ENCODE data around the gene ZEB1. TPM values are rescaled to one million over a fixed set of nuclear protein-coding genes. Genes with fewer than 3 reads are reported as not detected.

Gene ZEB1
- total RNA-seq, 1 experiment from 2014 or later = 1.4 TPM

DNA sequence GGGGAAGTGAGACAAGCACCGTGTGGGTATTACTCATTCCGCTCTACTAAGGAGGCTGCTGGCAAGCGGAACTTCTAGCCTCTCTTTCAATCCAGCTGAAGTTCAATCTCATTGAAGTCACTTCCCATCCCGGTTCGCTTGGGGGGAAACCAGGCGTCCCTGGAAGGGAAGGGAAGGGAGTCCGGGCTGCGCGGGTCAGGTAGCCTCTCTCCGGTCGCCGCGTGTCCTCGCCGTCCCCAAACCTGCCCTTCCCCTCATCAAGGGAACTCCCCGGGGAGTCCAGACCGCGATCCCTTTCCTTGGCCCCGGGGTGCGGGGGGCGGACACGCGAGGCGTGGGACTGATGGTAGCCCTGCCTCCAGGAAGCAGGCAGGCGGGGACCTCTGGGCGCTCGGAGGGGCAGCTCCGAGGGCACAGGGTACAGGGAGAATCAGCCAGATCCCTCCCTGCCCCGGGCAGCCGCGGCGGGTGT is 598 bp upstream of the ZEB1 start:
- Histone ChIP-seq H3K36me3 (ENCODE audit: low read depth) (no peaks in the 10 kb centered on the region), H3K4me2 (peak overlapping the region; percentile 83), H3K4me3 (peak overlapping the region; percentile 84), H4K20me1 (ENCODE audit: insufficient read depth) (no peaks in the 10 kb centered on the region), H3F3A (ENCODE audit: insufficient read depth, low read depth) (no peaks in the 10 kb centered on the region), H2AFZ (peak overlapping the region; percentile 93), H3K9me3 (ENCODE audit: insufficient read depth, low read depth) (no peaks in the 10 kb centered on the region), H3K27me3 (ENCODE audit: insufficient read depth, low read depth) (0 out of 2 replicates have a peak, but pooled peaks cover 4% of the 10 kb centered on the region), H3K9me2 (ENCODE audit: insufficient read depth) (no peaks in the 10 kb centered on the region), H3K27ac (peak overlapping the region; percentile 65), H3K4me1 (replicated peaks; ENCODE audit: insufficient read depth) (no peaks in the 10 kb centered on the region; the same call in 1 of the 2 replicates), H3K79me2 (ENCODE audit: low read depth) (peaks cover 6% of the 10 kb centered on the region; the same call in 1 of the 2 replicates)
- ChIA-PET CTCF (interaction anchor here (0.5 kb wide), 1 partner anchor 217 kb away, joined by 3 read pairs; no protein-coding TSS in a partner anchor), POLR2A (ENCODE audit: unreplicated experiment) (interaction anchor here (0.6 to 1.0 kb wide), 2 partner anchors 287 to 443 kb away, joined by 3 to 8 read pairs; partner anchors contain the start of gene ZNF438)
- peak in 1 of 2 experiments; percentile 59 for DNase-seq
- intact Hi-C loops (cut with micrococcal nuclease; ENCODE audit: unreplicated experiment) = loop anchor here (1.0 kb wide), 3 partner anchors 184 to 534 kb away; no protein-coding TSS in a partner anchor
- no peak for TF ChIP-seq EZH2 (IDR thresholded peaks at IDR 0.05; ENCODE audit: low read depth)
- TF ChIP-seq, protein P1, sequence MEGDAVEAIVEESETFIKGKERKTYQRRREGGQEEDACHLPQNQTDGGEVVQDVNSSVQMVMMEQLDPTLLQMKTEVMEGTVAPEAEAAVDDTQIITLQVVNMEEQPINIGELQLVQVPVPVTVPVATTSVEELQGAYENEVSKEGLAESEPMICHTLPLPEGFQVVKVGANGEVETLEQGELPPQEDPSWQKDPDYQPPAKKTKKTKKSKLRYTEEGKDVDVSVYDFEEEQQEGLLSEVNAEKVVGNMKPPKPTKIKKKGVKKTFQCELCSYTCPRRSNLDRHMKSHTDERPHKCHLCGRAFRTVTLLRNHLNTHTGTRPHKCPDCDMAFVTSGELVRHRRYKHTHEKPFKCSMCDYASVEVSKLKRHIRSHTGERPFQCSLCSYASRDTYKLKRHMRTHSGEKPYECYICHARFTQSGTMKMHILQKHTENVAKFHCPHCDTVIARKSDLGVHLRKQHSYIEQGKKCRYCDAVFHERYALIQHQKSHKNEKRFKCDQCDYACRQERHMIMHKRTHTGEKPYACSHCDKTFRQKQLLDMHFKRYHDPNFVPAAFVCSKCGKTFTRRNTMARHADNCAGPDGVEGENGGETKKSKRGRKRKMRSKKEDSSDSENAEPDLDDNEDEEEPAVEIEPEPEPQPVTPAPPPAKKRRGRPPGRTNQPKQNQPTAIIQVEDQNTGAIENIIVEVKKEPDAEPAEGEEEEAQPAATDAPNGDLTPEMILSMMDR (conservative IDR thresholded peaks at IDR 0.05) = no peak
- BruUV-seq (replicated peaks) = TSS peak; percentile 98

DNA sequence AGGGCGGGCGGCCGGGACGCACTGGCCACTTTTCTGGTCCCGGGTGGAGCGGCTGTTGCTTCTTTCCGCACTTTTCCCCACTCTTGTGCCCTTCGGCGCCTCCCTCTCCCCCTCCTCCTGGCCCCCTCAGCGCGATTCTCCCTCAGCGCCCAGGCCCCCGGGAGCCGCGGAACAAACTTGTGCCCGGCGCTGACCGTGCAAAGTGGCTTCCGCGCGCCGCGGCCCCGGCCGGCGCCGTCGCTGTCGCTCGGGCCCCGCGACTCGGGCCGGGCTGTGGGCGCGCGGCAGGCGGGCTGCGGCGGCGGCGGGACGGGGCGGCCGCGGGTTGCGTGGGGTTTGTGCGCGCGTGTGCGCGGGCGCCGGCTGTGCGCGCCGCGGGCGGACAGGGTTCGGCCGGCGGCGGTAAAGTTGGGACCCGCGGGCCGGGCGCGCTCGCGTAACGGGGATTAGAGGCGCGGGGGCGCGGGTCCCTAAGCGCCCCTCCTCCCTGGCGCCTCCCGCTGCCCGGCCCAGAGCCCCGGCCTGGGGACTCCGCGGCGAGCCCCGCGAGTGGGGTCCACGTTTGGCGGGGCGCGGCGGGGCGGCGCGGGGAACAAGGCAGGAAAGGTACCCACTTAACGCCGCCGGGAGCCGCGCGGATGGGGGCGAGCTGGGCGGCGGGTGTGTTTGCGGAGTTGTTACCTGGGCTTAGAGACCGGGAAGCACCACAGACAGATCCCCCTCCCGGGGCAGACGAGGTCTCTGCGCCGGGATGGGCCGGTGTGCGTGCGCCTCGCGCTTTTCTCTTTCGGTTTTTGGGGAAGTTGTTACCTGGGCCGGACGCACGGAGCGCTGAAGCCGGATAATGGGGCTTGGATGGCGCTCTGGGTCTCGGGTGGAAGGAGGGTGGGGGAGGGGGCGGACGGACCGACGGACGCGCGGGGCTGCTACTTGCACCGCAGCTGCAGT is 860 bp downstream of the ZEB1 start:
- peak in 1 of 2 experiments; percentile 14 for DNase-seq
- Histone ChIP-seq H3K9me3 (ENCODE audit: insufficient read depth, low read depth) (no peaks in the 10 kb centered on the region), H3K9me2 (ENCODE audit: insufficient read depth) (no peaks in the 10 kb centered on the region), H3K4me2 (peak overlapping the region; percentile 72), H4K20me1 (ENCODE audit: insufficient read depth) (no peaks in the 10 kb centered on the region), H3K27ac (no peak overlapping the region), H3F3A (ENCODE audit: insufficient read depth, low read depth) (no peaks in the 10 kb centered on the region), H3K36me3 (ENCODE audit: low read depth) (no peaks in the 10 kb centered on the region), H3K4me3 (peak overlapping the region; percentile 84; the same call in 1 of the 2 replicates), H3K4me1 (replicated peaks; ENCODE audit: insufficient read depth) (no peaks in the 10 kb centered on the region; the same call in 1 of the 2 replicates), H3K79me2 (ENCODE audit: low read depth) (peaks cover 6% of the 10 kb centered on the region; the same call in 1 of the 2 replicates), H3K27me3 (ENCODE audit: insufficient read depth, low read depth) (0 out of 2 replicates have a peak, but pooled peaks cover 4% of the 10 kb centered on the region), H2AFZ (0 out of 2 replicates have a peak overlapping the region, but pooled peaks have one; percentile 70)
- ChIA-PET CTCF (no interaction called here), POLR2A (ENCODE audit: unreplicated experiment) (no interaction called here)
- intact Hi-C loops (cut with micrococcal nuclease; ENCODE audit: unreplicated experiment) = no loop called here
- no TSS peak for BruUV-seq (replicated peaks)
- TF ChIP-seq, protein P1 (conservative IDR thresholded peaks at IDR 0.05) = no peak; the same call in 1 of the 2 replicates
- TF ChIP-seq EZH2 (IDR thresholded peaks at IDR 0.05; ENCODE audit: low read depth) = no peak

DNA sequence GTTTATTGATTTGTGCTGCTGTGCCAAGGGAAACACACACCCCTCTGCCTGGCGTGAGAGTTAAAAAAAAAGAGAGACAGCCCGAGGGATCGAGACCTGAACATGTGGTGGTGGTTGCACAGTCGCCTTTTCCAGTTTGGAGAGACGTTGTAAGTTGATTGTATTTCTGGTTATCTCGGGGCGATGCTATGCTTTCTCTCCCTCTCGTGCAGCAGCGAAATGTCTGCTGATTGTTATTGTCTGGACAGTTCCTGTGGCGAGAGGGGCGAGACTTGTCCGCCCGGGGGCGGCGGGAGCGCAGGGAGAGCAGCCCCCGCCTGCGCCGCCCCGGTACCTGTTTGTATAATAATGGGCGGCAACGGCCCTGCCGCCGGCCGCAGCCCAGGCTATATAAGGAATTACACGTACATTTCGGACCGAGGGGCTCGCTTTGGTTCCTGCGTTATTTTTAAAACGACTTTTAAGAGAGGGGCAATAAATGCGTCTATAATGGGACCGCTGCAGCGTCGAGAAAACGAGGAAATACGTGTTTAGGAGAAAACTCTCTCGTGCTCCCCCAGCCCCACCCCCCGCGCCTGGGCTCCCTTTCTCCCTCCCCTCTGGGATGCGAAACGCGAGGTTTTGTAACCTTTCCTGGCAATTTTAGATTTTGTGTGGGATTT is 1.7 kb downstream of the ZEB1 start:
- POLR2A ChIA-PET (ENCODE audit: unreplicated experiment) = no interaction called here
- no peaks in the 10 kb centered on the region; the same call in 1 of the 2 replicates for H3K4me1 ChIP-seq (replicated peaks; ENCODE audit: insufficient read depth)
- no peaks in the 10 kb centered on the region for H3K36me3 ChIP-seq (ENCODE audit: low read depth)
- H3K9me2 ChIP-seq (ENCODE audit: insufficient read depth) = no peaks in the 10 kb centered on the region
- H3K4me3 ChIP-seq = peak overlapping the region; percentile 39; the same call in 1 of the 2 replicates
- H3K9me3 ChIP-seq (ENCODE audit: insufficient read depth, low read depth) = no peaks in the 10 kb centered on the region
- H3F3A ChIP-seq (ENCODE audit: insufficient read depth, low read depth) = no peaks in the 10 kb centered on the region
- CTCF ChIA-PET = no interaction called here
- peak overlapping the region; percentile 64 for H3K4me2 ChIP-seq
- TF ChIP-seq, protein P1 (conservative IDR thresholded peaks at IDR 0.05) = no peak
- TF ChIP-seq EZH2 (IDR thresholded peaks at IDR 0.05; ENCODE audit: low read depth) = no peak
- peaks cover 6% of the 10 kb centered on the region; the same call in 1 of the 2 replicates for H3K79me2 ChIP-seq (ENCODE audit: low read depth)
- intact Hi-C loops (cut with micrococcal nuclease; ENCODE audit: unreplicated experiment) = no loop called here
- no peak overlapping the region for H2AFZ ChIP-seq
- no peaks in the 10 kb centered on the region for H4K20me1 ChIP-seq (ENCODE audit: insufficient read depth)
- no peak overlapping the region for H3K27ac ChIP-seq
- BruUV-seq (replicated peaks) = no TSS peak
- peak in 1 of 2 experiments; percentile 2 for DNase-seq
- 0 out of 2 replicates have a peak, but pooled peaks cover 4% of the 10 kb centered on the region for H3K27me3 ChIP-seq (ENCODE audit: insufficient read depth, low read depth)

Measured in PC-9 (cell line).